B cell (primary cell): ENCODE measurements around the gene ENOX1.

ENCODE experiments used
- CTCF ChIP-seq: fragments of 200-600 bp; IDR thresholded peaks from one replicate; pipeline ENCODE4 v1.8.0; 2022; ENCODE audit warnings: antibody characterized with exemption, mild to moderate bottlenecking
- EZH2 ChIP-seq: IDR thresholded peaks from 2 replicates; pipeline ENCODE4 v1.6.1; 2012; ENCODE audit warnings: borderline replicate concordance, low read depth, mild to moderate bottlenecking, moderate library complexity, low read length; ENCODE audit not compliant: insufficient read depth, poor library complexity, severe bottlenecking

GRCh38 chr13:43545317-43545874 is 241.4 kb downstream of the ENOX1 start:
- TF ChIP-seq CTCF, result no peak
- no peak for TF ChIP-seq EZH2
